MM.1S (cell line): Measurements from ENCODE around the gene TPX2.

Source experiments
- DNase-seq: peaks from one replicate; pipeline ENCODE4 v3.0.0-alpha.2; 2015
- H2AFZ ChIP-seq: fragments of 300-600 bp; sonication (generic); 2 replicates; pipeline ENCODE4 v1.6.0; 2016; ENCODE audit warnings: antibody characterized with exemption, low read length
- H3F3A ChIP-seq: fragments of 300-600 bp; sonication (generic); 2 replicates; pipeline ENCODE4 v1.6.1; 2016; ENCODE audit warnings: mild to moderate bottlenecking, antibody characterized with exemption, low read length, moderate library complexity, mixed read lengths; ENCODE audit not compliant: insufficient read depth
- H3K27ac ChIP-seq: fragments of 300-600 bp; sonication (generic); 2 replicates; pipeline ENCODE4 v1.5.1; 2016; ENCODE audit warnings: mild to moderate bottlenecking, low read length
- H3K27me3 ChIP-seq: fragments of 300-600 bp; sonication (generic); replicated peaks from 2 replicates; pipeline ENCODE4 v1.6.0; 2016; ENCODE audit warnings: low read length; ENCODE audit not compliant: insufficient read depth
- H3K36me3 ChIP-seq: fragments of 300-600 bp; sonication (generic); replicated peaks from 2 replicates; pipeline ENCODE4 v1.6.1; 2016; ENCODE audit warnings: mild to moderate bottlenecking, low read length, mixed read lengths; ENCODE audit not compliant: insufficient read depth
- H3K4me1 ChIP-seq: fragments of 300-600 bp; sonication (generic); 2 replicates; pipeline ENCODE4 v1.6.1; 2016; ENCODE audit warnings: low read length, mixed read lengths
- H3K4me2 ChIP-seq: fragments of 300-600 bp; sonication (generic); 2 replicates; pipeline ENCODE4 v1.6.0; 2016; ENCODE audit warnings: low read depth, low read length
- H3K4me3 ChIP-seq: fragments of 300-600 bp; sonication (generic); 2 replicates; pipeline ENCODE4 v1.5.1; 2016; ENCODE audit warnings: low read length, mixed read lengths
- H3K79me2 ChIP-seq: fragments of 300-600 bp; sonication (generic); 2 replicates; pipeline ENCODE4 v1.6.1; 2016; ENCODE audit warnings: mixed run types, low read length, mixed read lengths
- H3K9ac ChIP-seq: fragments of 300-600 bp; sonication (generic); 2 replicates; pipeline ENCODE4 v1.6.1; 2016; ENCODE audit warnings: low read length, mixed read lengths
- H3K9me2 ChIP-seq: fragments of 300-600 bp; sonication (generic); replicated peaks from 2 replicates; pipeline ENCODE4 v1.6.1; 2016; ENCODE audit warnings: mild to moderate bottlenecking, low read length, mixed read lengths; ENCODE audit not compliant: insufficient read depth
- H3K9me3 ChIP-seq: fragments of 300-600 bp; sonication (generic); replicated peaks from 2 replicates; pipeline ENCODE4 v1.6.1; 2016; ENCODE audit warnings: mild to moderate bottlenecking, low read length, mixed read lengths; ENCODE audit not compliant: insufficient read depth
- H4K20me1 ChIP-seq: fragments of 300-600 bp; sonication (generic); 2 replicates; pipeline ENCODE4 v1.6.1; 2016; ENCODE audit warnings: mild to moderate bottlenecking, low read length, moderate library complexity, mixed read lengths; ENCODE audit not compliant: insufficient read depth
- CTCF ChIP-seq: fragments of 300-600 bp; sonication (generic); IDR thresholded peaks from 2 replicates; pipeline ENCODE4 v1.5.1; 2016; ENCODE audit warnings: antibody characterized with exemption, low read length, mixed read lengths
- EZH2 ChIP-seq: fragments of 300-600 bp; sonication (generic); optimal IDR thresholded peaks from 2 replicates; pipeline ENCODE3; 2017; ENCODE audit warnings: low read depth, mild to moderate bottlenecking, antibody characterized with exemption, low read length, mixed read lengths
- EZH2phosphoT487 ChIP-seq: fragments of 300-600 bp; sonication (generic); IDR thresholded peaks from 2 replicates; pipeline ENCODE4 v1.6.1; 2018; ENCODE audit warnings: antibody characterized with exemption, low read length

TPX2 gene

GRCh38 chr20:31833931-31834521 lies 94.9 kb downstream of the TPX2 start:
- Histone ChIP-seq H3K9ac (no peak overlapping the region), H3K27me3 (peaks cover 16% of the 10 kb centered on the region), H3K27ac (no peak overlapping the region), H2AFZ (no peak overlapping the region), H3K4me1 (peaks cover 26% of the 10 kb centered on the region), H3F3A (no peaks in the 10 kb centered on the region), H3K4me3 (no peak overlapping the region), H3K36me3 (no peaks in the 10 kb centered on the region), H3K9me3 (no peaks in the 10 kb centered on the region), H3K79me2 (no peaks in the 10 kb centered on the region), H3K9me2 (no peaks in the 10 kb centered on the region), H4K20me1 (no peaks in the 10 kb centered on the region), H3K4me2 (no peak overlapping the region)
- DNase-seq: no peak
- no peak for TF ChIP-seq EZH2phosphoT487
- TF ChIP-seq CTCF: no peak
- no peak for TF ChIP-seq EZH2

- peak; percentile 17 for DNase-seq
- Histone ChIP-seq H3F3A (no peaks in the 10 kb centered on the region), H3K9ac (no peak overlapping the region), H3K27ac (no peak overlapping the region), H3K79me2 (no peaks in the 10 kb centered on the region), H3K9me2 (no peaks in the 10 kb centered on the region), H3K9me3 (no peaks in the 10 kb centered on the region), H3K36me3 (no peaks in the 10 kb centered on the region), H3K4me2 (peak overlapping the region; percentile 62; the same call in 1 of the 2 replicates), H3K4me3 (no peak overlapping the region), H4K20me1 (no peaks in the 10 kb centered on the region), H3K27me3 (peaks cover 25% of the 10 kb centered on the region), H2AFZ (no peak overlapping the region), H3K4me1 (peaks cover 26% of the 10 kb centered on the region)
- no peak for TF ChIP-seq EZH2
- no peak for TF ChIP-seq CTCF
- no peak for TF ChIP-seq EZH2phosphoT487
Measured at GRCh38 chr20:31835554-31835953, 96.5 kb downstream of the TPX2 start.

- Histone ChIP-seq H3K36me3 (no peaks in the 10 kb centered on the region), H3K9ac (no peak overlapping the region), H3K4me2 (peak overlapping the region; percentile 62), H3K27ac (no peak overlapping the region), H4K20me1 (no peaks in the 10 kb centered on the region), H3F3A (no peaks in the 10 kb centered on the region), H3K4me1 (peaks cover 26% of the 10 kb centered on the region), H2AFZ (no peak overlapping the region), H3K4me3 (no peak overlapping the region), H3K9me3 (no peaks in the 10 kb centered on the region), H3K79me2 (no peaks in the 10 kb centered on the region), H3K9me2 (no peaks in the 10 kb centered on the region), H3K27me3 (peaks cover 32% of the 10 kb centered on the region)
- TF ChIP-seq EZH2phosphoT487: no peak
- no peak for TF ChIP-seq EZH2
- TF ChIP-seq CTCF: no peak
- peak; percentile 86 for DNase-seq
Measured at GRCh38 chr20:31835977-31836852, 97.1 kb downstream of the TPX2 start.
